ENCODE data around the gene COX19. TPM values are rescaled to one million over a fixed set of nuclear protein-coding genes. Genes with fewer than 3 reads are reported as not detected.

COX19 gene
- total RNA-seq, 1 experiment from 2014 or later, result 12.3 TPM

- no peaks in the 10 kb centered on the region for H4K20me1 ChIP-seq (ENCODE audit: control insufficient read depth, insufficient read depth, insufficient read length)
- no peak overlapping the region for H2BK5ac ChIP-seq (ENCODE audit: insufficient read length, low read length)
- H3K23me2 ChIP-seq (ENCODE audit: insufficient read length, low read depth, low read length, poor library complexity, severe bottlenecking), result no peaks in the 10 kb centered on the region
- no peak overlapping the region for H3K18ac ChIP-seq (ENCODE audit: insufficient read length, low read depth, low read length)
- Mint-ChIP-seq H3K9me3 (no peaks in the 10 kb centered on the region; a peak in 1 of 5 replicates), H3K4me1 (peaks cover 4 to 5% of the 10 kb centered on the region in 2 experiments; a peak in 2 of 4 replicates), H3K36me3 (ENCODE audit: insufficient read depth in 1 of 3, low read depth in 3 of 3) (no peaks in the 10 kb centered on the region; a peak in 1 of 7 replicates), H3K27ac (no peak overlapping the region), H3K27me3 (ENCODE audit: low read depth) (no peaks in the 10 kb centered on the region), H3K4me3 (no peak overlapping the region)
- no peak overlapping the region for H4K5ac ChIP-seq (ENCODE audit: insufficient read length, low read depth, low read length)
- no peak for DNase-seq
- no peak overlapping the region for H2AFZ ChIP-seq (ENCODE audit: low read length)
- no peaks in the 10 kb centered on the region for H3K27me3 ChIP-seq (ENCODE audit: insufficient read depth, low read length)
- no peak overlapping the region for H3T11ph ChIP-seq (ENCODE audit: low read length)
- H3K56ac ChIP-seq (ENCODE audit: insufficient read length, low read depth, low read length), result no peak overlapping the region
- no peak overlapping the region for H3K23ac ChIP-seq (ENCODE audit: insufficient read length, low read depth, low read length)
- H2BK120ac ChIP-seq (ENCODE audit: low read depth, low read length, poor library complexity, severe bottlenecking), result no peak overlapping the region
- no peak overlapping the region for H2AK5ac ChIP-seq (ENCODE audit: insufficient read length, low read length)
- H3K79me2 ChIP-seq (ENCODE audit: insufficient read depth, low read length), result no peaks in the 10 kb centered on the region
- no peaks in the 10 kb centered on the region for H3K4me1 ChIP-seq (ENCODE audit: insufficient read depth, low read length)
- no peak for TF ChIP-seq CTCF (conservative IDR thresholded peaks at IDR 0.05)
- no peaks in the 10 kb centered on the region for H3K79me1 ChIP-seq (ENCODE audit: insufficient read depth, low read depth, low read length, poor library complexity, severe bottlenecking)
- H3K4me2 ChIP-seq (ENCODE audit: insufficient read depth, insufficient read length, low read length), result no peak overlapping the region
- no peak overlapping the region for H3K4ac ChIP-seq (ENCODE audit: low read depth, low read length)
- no peak overlapping the region for H2BK20ac ChIP-seq (ENCODE audit: low read depth, low read length, poor library complexity, severe bottlenecking)
- H2BK15ac ChIP-seq (ENCODE audit: low read depth, low read length), result no peak overlapping the region
- H3K9me3 ChIP-seq (ENCODE audit: control insufficient read depth, low read depth, low read length), result no peaks in the 10 kb centered on the region
- H3K9ac ChIP-seq (ENCODE audit: extremely low read depth, insufficient read length, low read length), result no peak overlapping the region
- H3K27ac ChIP-seq (ENCODE audit: insufficient read length, low read depth, low read length), result no peak overlapping the region
- no peak overlapping the region for H4K8ac ChIP-seq (replicated peaks; ENCODE audit: insufficient read length, low read depth, low read length)
- no peak overlapping the region for H4K91ac ChIP-seq (ENCODE audit: insufficient read length, low read depth, low read length)
- no peak overlapping the region for H3K14ac ChIP-seq (ENCODE audit: insufficient read depth, low read length)
- H2BK12ac ChIP-seq (ENCODE audit: insufficient read length, low read depth, low read length), result no peak overlapping the region
- WGBS (ENCODE audit: extremely low coverage, insufficient read length, low lambda C conversion rate), result no CpG with 5 or more reads among the region's 11 CpGs
Measured at GRCh38 chr7:932651-932975, 42.7 kb downstream of the COX19 start.

All from H9 (cell line).